ENCODE results near the gene TEX29.

GRCh38 chr13:111315347-111315995 lies 5.0 kb upstream of the TEX29 start:
- TF ChIP-seq CTCF (IDR thresholded peaks at IDR 0.05; ENCODE audit: low read length) (no peak), EZH2 (IDR thresholded peaks at IDR 0.05; ENCODE audit: borderline replicate concordance, low read length) (no peak)

All from OCI-LY1 (cell line).